Measurements from ENCODE around the gene HAT1. TPM values are rescaled to one million over a fixed set of nuclear protein-coding genes. Genes with fewer than 3 reads are reported as not detected.

Gene HAT1
- total RNA-seq, 2 donors from 2014 or later, result 17.3 to 25.3 TPM

GRCh38 chr2:171880774-171881173 is 41.5 kb upstream of the HAT1 start:
- H3K27ac ChIP-seq, result no peak overlapping the region
- H3K4me3 ChIP-seq, result no peak overlapping the region
- TF ChIP-seq, protein P1, sequence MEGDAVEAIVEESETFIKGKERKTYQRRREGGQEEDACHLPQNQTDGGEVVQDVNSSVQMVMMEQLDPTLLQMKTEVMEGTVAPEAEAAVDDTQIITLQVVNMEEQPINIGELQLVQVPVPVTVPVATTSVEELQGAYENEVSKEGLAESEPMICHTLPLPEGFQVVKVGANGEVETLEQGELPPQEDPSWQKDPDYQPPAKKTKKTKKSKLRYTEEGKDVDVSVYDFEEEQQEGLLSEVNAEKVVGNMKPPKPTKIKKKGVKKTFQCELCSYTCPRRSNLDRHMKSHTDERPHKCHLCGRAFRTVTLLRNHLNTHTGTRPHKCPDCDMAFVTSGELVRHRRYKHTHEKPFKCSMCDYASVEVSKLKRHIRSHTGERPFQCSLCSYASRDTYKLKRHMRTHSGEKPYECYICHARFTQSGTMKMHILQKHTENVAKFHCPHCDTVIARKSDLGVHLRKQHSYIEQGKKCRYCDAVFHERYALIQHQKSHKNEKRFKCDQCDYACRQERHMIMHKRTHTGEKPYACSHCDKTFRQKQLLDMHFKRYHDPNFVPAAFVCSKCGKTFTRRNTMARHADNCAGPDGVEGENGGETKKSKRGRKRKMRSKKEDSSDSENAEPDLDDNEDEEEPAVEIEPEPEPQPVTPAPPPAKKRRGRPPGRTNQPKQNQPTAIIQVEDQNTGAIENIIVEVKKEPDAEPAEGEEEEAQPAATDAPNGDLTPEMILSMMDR (IDR thresholded peaks at IDR 0.05), result no peak

GRCh38 chr2:171882089-171882769 is 40.0 kb upstream of the HAT1 start:
- ATAC-seq (ENCODE audit: insufficient number of reproducible peaks, low FRiP score, low read depth), result peak; percentile 71
- H3K9me3 ChIP-seq, result no peaks in the 10 kb centered on the region
- H3K4me3 ChIP-seq, result peak overlapping the region; percentile 1
- H3K36me3 ChIP-seq, result no peaks in the 10 kb centered on the region
- H3K27me3 ChIP-seq (replicated peaks; ENCODE audit: insufficient read depth), result no peaks in the 10 kb centered on the region
- H3K27ac ChIP-seq, result peak overlapping the region; percentile 25 to 30
- peaks cover 15 to 29% of the 10 kb centered on the region in 2 donors for H3K4me1 ChIP-seq (ENCODE audit: control insufficient read depth in 1 of 2, low read depth in 2 of 2)
- TF ChIP-seq, protein P1 (IDR thresholded peaks at IDR 0.05), result no peak
- DNase-seq (ENCODE audit: low spot score), result no peak

More at GRCh38 chr2:171880774-171881173, 41.5 kb upstream of the HAT1 start:
- DNase-seq (ENCODE audit: low spot score) (no peak), ATAC-seq (ENCODE audit: insufficient number of reproducible peaks, low FRiP score, low read depth) (no peak)
- H3K36me3 ChIP-seq, result no peaks in the 10 kb centered on the region
- no peaks in the 10 kb centered on the region for H3K9me3 ChIP-seq
- no peaks in the 10 kb centered on the region for H3K27me3 ChIP-seq (replicated peaks; ENCODE audit: insufficient read depth)
- H3K4me1 ChIP-seq (ENCODE audit: control insufficient read depth in 1 of 2, low read depth in 2 of 2), result peaks cover 15 to 29% of the 10 kb centered on the region in 2 donors

DNA sequence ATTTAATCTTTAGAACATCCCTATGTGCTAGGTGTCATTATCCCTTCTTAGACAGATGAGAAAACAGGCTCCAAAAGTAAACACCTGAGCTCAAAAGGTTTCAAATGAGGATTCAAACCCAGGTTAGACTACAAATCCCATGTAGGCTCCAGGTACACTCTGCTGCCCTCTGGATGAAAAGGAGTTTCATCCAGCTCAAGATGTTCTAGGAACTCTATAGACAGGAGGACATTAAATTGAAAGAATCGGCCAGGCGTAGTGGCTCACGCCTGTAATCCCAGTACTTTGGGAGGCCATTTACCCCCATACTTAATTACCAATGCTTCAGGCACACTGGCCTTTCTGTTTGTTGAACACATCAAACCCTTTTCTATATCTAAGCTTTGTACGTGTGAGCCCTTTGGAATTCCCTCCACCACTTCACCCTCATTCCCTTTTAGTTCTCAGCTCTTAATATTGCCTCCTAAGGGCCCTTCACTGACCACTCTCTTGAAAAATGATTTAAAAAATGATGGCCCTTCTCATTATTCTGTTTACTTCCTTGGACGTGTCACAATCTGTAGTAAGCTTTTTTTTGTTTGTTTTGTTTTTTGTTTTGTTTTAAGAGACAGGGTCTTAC is 38.9 kb upstream of the HAT1 start:
- Histone ChIP-seq H3K27ac (peak overlapping the region in 1 of 2 donors; percentile 25), H3K9me3 (no peaks in the 10 kb centered on the region), H3K4me3 (no peak overlapping the region), H3K4me1 (ENCODE audit: control insufficient read depth in 1 of 2, low read depth in 2 of 2) (peaks cover 11 to 20% of the 10 kb centered on the region in 2 donors), H3K27me3 (replicated peaks; ENCODE audit: insufficient read depth) (no peaks in the 10 kb centered on the region), H3K36me3 (no peaks in the 10 kb centered on the region)
- DNase-seq (ENCODE audit: low spot score), result no peak
- TF ChIP-seq, protein P1 (IDR thresholded peaks at IDR 0.05), result no peak
- ATAC-seq (ENCODE audit: insufficient number of reproducible peaks, low FRiP score, low read depth), result no peak

DNA sequence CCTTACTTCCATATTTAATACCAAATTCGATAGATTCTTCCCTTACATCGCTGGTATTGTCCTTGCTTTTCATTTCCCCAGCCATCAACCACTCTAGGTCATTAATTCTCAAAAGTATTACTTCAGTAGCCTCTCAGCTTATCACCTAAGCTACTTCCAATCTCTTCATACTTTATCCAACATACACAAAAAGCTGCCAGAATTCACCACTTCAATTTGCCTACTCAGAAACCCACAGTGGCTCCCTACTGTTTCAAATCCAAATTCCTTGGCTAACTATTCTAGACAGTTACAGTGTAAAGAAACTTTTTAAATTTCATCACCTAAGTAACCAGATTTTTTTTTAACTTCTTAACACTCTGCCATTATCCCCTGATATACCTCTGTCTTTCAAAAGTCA is 32.9 kb upstream of the HAT1 start:
- H3K27ac ChIP-seq, result no peak overlapping the region
- H3K9me3 ChIP-seq, result no peaks in the 10 kb centered on the region
- H3K36me3 ChIP-seq, result no peaks in the 10 kb centered on the region
- TF ChIP-seq, protein P1 (IDR thresholded peaks at IDR 0.05), result no peak
- ATAC-seq (ENCODE audit: insufficient number of reproducible peaks, low FRiP score, low read depth) (no peak), DNase-seq (ENCODE audit: low spot score) (no peak)
- no peaks in the 10 kb centered on the region for H3K27me3 ChIP-seq (replicated peaks; ENCODE audit: insufficient read depth)
- H3K4me3 ChIP-seq, result no peak overlapping the region
- H3K4me1 ChIP-seq (ENCODE audit: control insufficient read depth in 1 of 2, low read depth in 2 of 2), result peaks cover 5 to 14% of the 10 kb centered on the region in 2 donors

DNA sequence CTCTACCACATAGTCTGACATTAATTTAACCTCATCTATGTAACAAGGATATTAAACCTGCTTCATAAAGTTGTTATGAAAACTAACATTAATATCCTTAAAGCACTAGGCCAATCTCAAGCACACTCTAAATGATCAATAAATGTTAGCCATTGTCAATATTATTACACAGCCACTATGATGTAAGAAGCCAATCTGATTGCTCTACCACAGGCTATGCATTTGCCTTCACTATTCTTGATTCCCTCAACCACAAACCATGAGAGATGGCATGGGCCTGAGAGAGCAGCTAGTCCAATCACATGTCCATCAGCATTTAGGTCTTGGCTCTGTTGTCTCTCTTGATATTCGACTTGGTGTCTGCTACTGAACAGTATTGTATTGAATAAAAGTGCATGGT is 32.5 kb upstream of the HAT1 start:
- DNase-seq (ENCODE audit: low spot score) (no peak), ATAC-seq (ENCODE audit: insufficient number of reproducible peaks, low FRiP score, low read depth) (no peak)
- peaks cover 5 to 18% of the 10 kb centered on the region in 2 donors for H3K4me1 ChIP-seq (ENCODE audit: control insufficient read depth in 1 of 2, low read depth in 2 of 2)
- H3K9me3 ChIP-seq, result no peaks in the 10 kb centered on the region
- H3K27me3 ChIP-seq (replicated peaks; ENCODE audit: insufficient read depth), result no peaks in the 10 kb centered on the region
- H3K4me3 ChIP-seq, result no peak overlapping the region
- H3K27ac ChIP-seq, result no peak overlapping the region
- no peaks in the 10 kb centered on the region for H3K36me3 ChIP-seq
- TF ChIP-seq, protein P1 (IDR thresholded peaks at IDR 0.05), result no peak

All from thoracic aorta (tissue), 2 donors.